GM23248 (cell line): ENCODE measurements around the gene GSK3A.

ENCODE experiments used
- EZH2 ChIP-seq: fragments of 200-600 bp; sonication (generic); IDR thresholded peaks from 2 replicates; pipeline ENCODE4 v1.6.1; 2018; ENCODE audit warnings: antibody characterized with exemption, mild to moderate bottlenecking; ENCODE audit not compliant: insufficient read depth, poor library complexity, severe bottlenecking
- EZH2phosphoT487 ChIP-seq: fragments of 200-600 bp; sonication (generic); IDR thresholded peaks from 2 replicates; pipeline ENCODE4 v1.6.1; 2018; ENCODE audit warnings: antibody characterized with exemption, moderate library complexity, mild to moderate bottlenecking, low read depth; ENCODE audit not compliant: insufficient read depth

- no peak for TF ChIP-seq EZH2phosphoT487
- TF ChIP-seq EZH2, result no peak
These were observed 44.8 kb upstream of the GSK3A start for GRCh38 chr19:42287017-42287826.
